ENCODE data around the gene TTC9B. TPM values are rescaled to one million over a fixed set of nuclear protein-coding genes. Genes with fewer than 3 reads are reported as not detected.
A peak's percentile ranks its signal among the peaks of the same experiment; 100 is the strongest.

TTC9B gene
- total and polyA plus RNA-seq, 2 experiments from 2014 or later, result 0.63 to 1.0 TPM

DNA sequence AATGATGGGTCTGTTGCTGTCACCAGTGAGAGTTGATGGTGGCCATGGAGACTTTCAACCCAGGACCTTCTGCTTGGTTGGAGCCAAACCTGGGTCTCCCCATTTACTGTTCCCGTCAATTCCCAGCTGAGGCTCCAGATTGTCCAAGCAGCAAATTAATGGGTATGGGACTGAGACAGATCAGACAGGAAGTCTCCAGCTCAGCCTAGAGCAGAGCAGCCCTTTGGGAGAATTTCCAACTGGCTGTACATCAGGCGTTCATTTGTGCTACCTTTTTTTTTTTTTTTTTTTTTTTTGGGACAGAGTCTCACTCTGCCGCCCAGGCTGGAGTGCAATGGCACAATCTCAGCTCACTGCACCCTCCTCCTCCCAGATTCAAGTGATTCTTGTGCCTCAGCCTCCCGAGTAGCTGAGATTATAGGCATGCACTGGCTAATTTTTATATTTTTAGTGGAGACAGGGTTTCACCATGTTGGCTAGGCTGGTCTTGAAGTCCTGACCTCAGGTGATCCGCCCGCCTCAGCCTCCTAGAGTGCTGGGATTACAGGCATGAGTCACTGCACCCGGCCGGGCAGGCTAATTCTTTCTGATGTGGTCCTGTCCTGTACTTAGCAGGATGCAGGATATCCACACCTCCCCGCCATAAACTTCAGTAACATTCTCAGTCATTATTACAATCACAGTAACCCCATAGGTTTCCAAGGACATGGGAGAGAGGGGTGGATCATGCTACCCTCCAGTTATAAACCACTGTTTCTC is 17.7 kb downstream of the TTC9B start:
- Histone ChIP-seq H3K9me2 (ENCODE audit: insufficient read depth) (no peaks in the 10 kb centered on the region), H3K36me3 (ENCODE audit: insufficient read depth) (0 out of 2 replicates have a peak, but pooled peaks cover 3% of the 10 kb centered on the region), H3K27me3 (ENCODE audit: insufficient read depth) (no peaks in the 10 kb centered on the region), H3K4me3 (no peak overlapping the region), H3K4me2 (no peak overlapping the region), H2AFZ (no peak overlapping the region), H3K4me1 (ENCODE audit: insufficient read depth) (no peaks in the 10 kb centered on the region), H3F3A (replicated peaks; ENCODE audit: low read depth) (no peaks in the 10 kb centered on the region), H3K79me2 (replicated peaks; ENCODE audit: insufficient read depth) (no peaks in the 10 kb centered on the region), H3K27ac (ENCODE audit: low read depth) (no peak overlapping the region), H4K20me1 (replicated peaks; ENCODE audit: insufficient read depth) (no peaks in the 10 kb centered on the region)
- Mint-ChIP-seq H3K27me3 (ENCODE audit: insufficient read depth, low read depth, poor library complexity) (peaks cover 4% of the 10 kb centered on the region), H3K9me3 (no peaks in the 10 kb centered on the region; the same call in 2 of the 3 replicates), H3K36me3 (ENCODE audit: low read depth) (peaks cover 6% of the 10 kb centered on the region; the same call in 2 of the 3 replicates), H3K27ac (no peak overlapping the region), H3K4me1 (peaks cover 6% of the 10 kb centered on the region), H3K4me3 (no peak overlapping the region)
- ATAC-seq, result no peak
- no peak for DNase-seq (ENCODE audit: low spot score)
- TF ChIP-seq NANOG (IDR thresholded peaks at IDR 0.05; ENCODE audit: borderline replicate concordance), result no peak
- TF ChIP-seq STAT1 (IDR thresholded peaks at IDR 0.05; ENCODE audit: unreplicated experiment), result no peak
- TF ChIP-seq JUNB (IDR thresholded peaks at IDR 0.05; ENCODE audit: unreplicated experiment), result no peak
- TF ChIP-seq, protein P1, sequence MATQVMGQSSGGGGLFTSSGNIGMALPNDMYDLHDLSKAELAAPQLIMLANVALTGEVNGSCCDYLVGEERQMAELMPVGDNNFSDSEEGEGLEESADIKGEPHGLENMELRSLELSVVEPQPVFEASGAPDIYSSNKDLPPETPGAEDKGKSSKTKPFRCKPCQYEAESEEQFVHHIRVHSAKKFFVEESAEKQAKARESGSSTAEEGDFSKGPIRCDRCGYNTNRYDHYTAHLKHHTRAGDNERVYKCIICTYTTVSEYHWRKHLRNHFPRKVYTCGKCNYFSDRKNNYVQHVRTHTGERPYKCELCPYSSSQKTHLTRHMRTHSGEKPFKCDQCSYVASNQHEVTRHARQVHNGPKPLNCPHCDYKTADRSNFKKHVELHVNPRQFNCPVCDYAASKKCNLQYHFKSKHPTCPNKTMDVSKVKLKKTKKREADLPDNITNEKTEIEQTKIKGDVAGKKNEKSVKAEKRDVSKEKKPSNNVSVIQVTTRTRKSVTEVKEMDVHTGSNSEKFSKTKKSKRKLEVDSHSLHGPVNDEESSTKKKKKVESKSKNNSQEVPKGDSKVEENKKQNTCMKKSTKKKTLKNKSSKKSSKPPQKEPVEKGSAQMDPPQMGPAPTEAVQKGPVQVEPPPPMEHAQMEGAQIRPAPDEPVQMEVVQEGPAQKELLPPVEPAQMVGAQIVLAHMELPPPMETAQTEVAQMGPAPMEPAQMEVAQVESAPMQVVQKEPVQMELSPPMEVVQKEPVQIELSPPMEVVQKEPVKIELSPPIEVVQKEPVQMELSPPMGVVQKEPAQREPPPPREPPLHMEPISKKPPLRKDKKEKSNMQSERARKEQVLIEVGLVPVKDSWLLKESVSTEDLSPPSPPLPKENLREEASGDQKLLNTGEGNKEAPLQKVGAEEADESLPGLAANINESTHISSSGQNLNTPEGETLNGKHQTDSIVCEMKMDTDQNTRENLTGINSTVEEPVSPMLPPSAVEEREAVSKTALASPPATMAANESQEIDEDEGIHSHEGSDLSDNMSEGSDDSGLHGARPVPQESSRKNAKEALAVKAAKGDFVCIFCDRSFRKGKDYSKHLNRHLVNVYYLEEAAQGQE (IDR thresholded peaks at IDR 0.05; ENCODE audit: unreplicated experiment), result no peak
- TF ChIP-seq ZNF114 (CRISPR knock-in tag; IDR thresholded peaks at IDR 0.05), result no peak
- no peak for TF ChIP-seq CTCF (conservative IDR thresholded peaks at IDR 0.05; ENCODE audit: low read depth in 2 of 2)
- no peak for TF ChIP-seq EZH2phosphoT487 (IDR thresholded peaks at IDR 0.05; ENCODE audit: unreplicated experiment)

DNA sequence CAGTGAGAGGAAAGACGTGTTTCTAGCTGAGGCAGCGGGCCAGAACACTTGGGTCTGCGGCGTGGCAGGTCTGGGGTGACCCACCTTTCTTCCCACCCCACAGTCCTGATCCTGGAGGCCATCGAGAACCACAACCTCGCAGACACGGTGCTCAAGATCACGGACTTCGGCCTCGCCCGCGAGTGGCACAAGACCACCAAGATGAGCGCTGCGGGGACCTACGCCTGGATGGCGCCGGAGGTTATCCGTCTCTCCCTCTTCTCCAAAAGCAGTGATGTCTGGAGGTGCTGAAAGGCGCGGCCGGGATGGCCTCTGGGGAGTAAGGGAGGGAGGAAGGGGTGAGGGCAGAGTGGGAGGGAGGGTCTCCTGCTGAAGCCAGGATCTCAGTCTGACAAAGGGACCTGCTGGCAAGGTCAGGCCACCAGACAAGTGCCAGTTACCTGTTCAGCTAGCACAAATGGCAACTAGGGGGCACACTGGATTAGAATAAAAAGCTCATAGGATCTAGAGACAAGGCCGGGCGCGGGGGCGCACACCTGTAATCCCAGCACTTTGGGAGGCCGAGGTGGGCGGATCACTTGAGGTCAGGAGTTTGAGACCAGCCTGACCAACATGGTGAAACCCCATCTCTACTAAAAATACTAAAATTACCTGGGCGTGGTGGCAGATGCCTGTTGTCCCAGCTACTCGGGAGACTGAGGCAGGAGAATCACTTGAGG is 19.8 kb downstream of the TTC9B start:
- peaks cover 2% of the 10 kb centered on the region; the same call in 1 of the 2 replicates for H3K4me1 ChIP-seq (ENCODE audit: insufficient read depth)
- TF ChIP-seq CREB1 (CRISPR knock-in tag; IDR thresholded peaks at IDR 0.05; ENCODE audit: low read depth) (no peak), JUNB (IDR thresholded peaks at IDR 0.05; ENCODE audit: unreplicated experiment) (no peak), ZNF114 (CRISPR knock-in tag; IDR thresholded peaks at IDR 0.05) (no peak), CTCF (conservative IDR thresholded peaks at IDR 0.05; ENCODE audit: low read depth in 2 of 2) (0 out of 4 replicates have a peak, but pooled peaks of 1 of the 2 experiments have one; percentile 1), ETS1 (IDR thresholded peaks at IDR 0.05) (no peak)
- H3K27ac ChIP-seq (ENCODE audit: low read depth), result no peak overlapping the region
- no peaks in the 10 kb centered on the region for H3K79me2 ChIP-seq (replicated peaks; ENCODE audit: insufficient read depth)
- Mint-ChIP-seq H3K36me3 (ENCODE audit: low read depth) (peaks cover 3% of the 10 kb centered on the region; the same call in 2 of the 3 replicates), H3K4me3 (no peak overlapping the region), H3K27ac (no peak overlapping the region), H3K27me3 (ENCODE audit: insufficient read depth, low read depth, poor library complexity) (peaks cover 3% of the 10 kb centered on the region), H3K4me1 (peaks cover 5% of the 10 kb centered on the region), H3K9me3 (no peaks in the 10 kb centered on the region; the same call in 2 of the 3 replicates)
- DNase-seq (ENCODE audit: low spot score) (no peak), ATAC-seq (no peak)
- H3F3A ChIP-seq (replicated peaks; ENCODE audit: low read depth), result no peaks in the 10 kb centered on the region
- H3K27me3 ChIP-seq (ENCODE audit: insufficient read depth), result no peaks in the 10 kb centered on the region
- H3K36me3 ChIP-seq (ENCODE audit: insufficient read depth), result no peaks in the 10 kb centered on the region
- no peaks in the 10 kb centered on the region for H4K20me1 ChIP-seq (replicated peaks; ENCODE audit: insufficient read depth)
- H3K4me2 ChIP-seq, result no peak overlapping the region
- H2AFZ ChIP-seq, result no peak overlapping the region
- no peaks in the 10 kb centered on the region for H3K9me2 ChIP-seq (ENCODE audit: insufficient read depth)
- H3K4me3 ChIP-seq, result no peak overlapping the region
